ENCODE measurements around the gene MYO15A. TPM values are rescaled to one million over a fixed set of nuclear protein-coding genes. Genes with fewer than 3 reads are reported as not detected.
A peak's percentile ranks its signal among the peaks of the same experiment; 100 is the strongest.

MYO15A gene
- total and polyA plus RNA-seq, 2 experiments from 2014 or later: 2.4 to 2.8 TPM

GRCh38 chr17:18141210-18141803 is 32.8 kb downstream of the MYO15A start:
- peak; percentile 78 for DNase-seq (ENCODE audit: low spot score)
- H3K4me1 ChIP-seq (ENCODE audit: insufficient read depth): peaks cover 6% of the 10 kb centered on the region

GRCh38 chr17:18142417-18142816 is 33.9 kb downstream of the MYO15A start:
- Histone ChIP-seq H3K36me3 (replicated peaks; ENCODE audit: insufficient read depth, low read depth) (no peaks in the 10 kb centered on the region), H4K20me1 (ENCODE audit: insufficient read depth, poor library complexity, severe bottlenecking) (no peaks in the 10 kb centered on the region), H3K79me2 (no peaks in the 10 kb centered on the region), H3K27ac (no peak overlapping the region), H3K9me3 (ENCODE audit: low read depth) (no peaks in the 10 kb centered on the region), H3K9me2 (replicated peaks; ENCODE audit: insufficient read depth) (no peaks in the 10 kb centered on the region), H2AFZ (no peak overlapping the region), H3K4me2 (no peak overlapping the region), H3K4me1 (ENCODE audit: insufficient read depth) (peaks cover 6% of the 10 kb centered on the region), H3K4me3 (no peak overlapping the region), H3K27me3 (no peaks in the 10 kb centered on the region)
- 96% methylated on average over 3 of the region's 3 CpGs for WGBS (ENCODE audit: low lambda C conversion rate, missing lambda C conversion rate)
- DNase-seq (ENCODE audit: low spot score): no peak
- TF ChIP-seq CTCF (IDR thresholded peaks at IDR 0.05; ENCODE audit: poor library complexity): no peak
- no peak for TF ChIP-seq EZH2 (IDR thresholded peaks at IDR 0.05; ENCODE audit: borderline replicate concordance)
- no peak for TF ChIP-seq EZH2phosphoT487 (IDR thresholded peaks at IDR 0.05; ENCODE audit: low read depth, severe bottlenecking, unreplicated experiment)

More at GRCh38 chr17:18141210-18141803, 32.8 kb downstream of the MYO15A start:
- Histone ChIP-seq H4K20me1 (ENCODE audit: insufficient read depth, poor library complexity, severe bottlenecking) (no peaks in the 10 kb centered on the region), H3K27ac (no peak overlapping the region), H2AFZ (no peak overlapping the region), H3K36me3 (replicated peaks; ENCODE audit: insufficient read depth, low read depth) (no peaks in the 10 kb centered on the region), H3K27me3 (no peaks in the 10 kb centered on the region), H3K4me3 (no peak overlapping the region), H3K4me2 (no peak overlapping the region), H3K9me3 (ENCODE audit: low read depth) (no peaks in the 10 kb centered on the region), H3K9me2 (replicated peaks; ENCODE audit: insufficient read depth) (no peaks in the 10 kb centered on the region), H3K79me2 (no peaks in the 10 kb centered on the region)
- 45% methylated on average over 9 of the region's 9 CpGs for WGBS (ENCODE audit: low lambda C conversion rate, missing lambda C conversion rate)
- TF ChIP-seq EZH2phosphoT487 (IDR thresholded peaks at IDR 0.05; ENCODE audit: low read depth, severe bottlenecking, unreplicated experiment) (no peak), EZH2 (IDR thresholded peaks at IDR 0.05; ENCODE audit: borderline replicate concordance) (no peak), CTCF (IDR thresholded peaks at IDR 0.05; ENCODE audit: poor library complexity) (peak; percentile 67)

- Histone ChIP-seq H3K4me3 (no peak overlapping the region), H3K9me2 (replicated peaks; ENCODE audit: insufficient read depth) (no peaks in the 10 kb centered on the region), H3K36me3 (replicated peaks; ENCODE audit: insufficient read depth, low read depth) (no peaks in the 10 kb centered on the region), H3K27ac (no peak overlapping the region), H3K9me3 (ENCODE audit: low read depth) (no peaks in the 10 kb centered on the region), H3K4me2 (no peak overlapping the region), H2AFZ (no peak overlapping the region), H3K79me2 (no peaks in the 10 kb centered on the region), H3K27me3 (no peaks in the 10 kb centered on the region), H3K4me1 (ENCODE audit: insufficient read depth) (peaks cover 6% of the 10 kb centered on the region), H4K20me1 (ENCODE audit: insufficient read depth, poor library complexity, severe bottlenecking) (no peaks in the 10 kb centered on the region)
- TF ChIP-seq EZH2 (IDR thresholded peaks at IDR 0.05; ENCODE audit: borderline replicate concordance): no peak
- no peak for TF ChIP-seq EZH2phosphoT487 (IDR thresholded peaks at IDR 0.05; ENCODE audit: low read depth, severe bottlenecking, unreplicated experiment)
- TF ChIP-seq CTCF (IDR thresholded peaks at IDR 0.05; ENCODE audit: poor library complexity): no peak
- WGBS (ENCODE audit: low lambda C conversion rate, missing lambda C conversion rate): 77% methylated on average over 17 of the region's 18 CpGs
- no peak for DNase-seq (ENCODE audit: low spot score)
Observed at GRCh38 chr17:18143044-18143936, 34.7 kb downstream of the MYO15A start.

All from hepatocyte (in vitro differentiated cells).